GM12892 (cell line): Measurements from ENCODE around the gene DDC.

Source experiments
- POLR2AphosphoS5 ChIP-seq: IDR thresholded peaks from 2 replicates; pipeline ENCODE4 v1.6.1; 2011; ENCODE audit warnings: low read depth, low read length, control low read depth
- TAF1 ChIP-seq: IDR thresholded peaks from 2 replicates; pipeline ENCODE4 v1.6.1; 2011; ENCODE audit warnings: low read depth, mild to moderate bottlenecking, control low read depth, low read length, borderline replicate concordance

DNA sequence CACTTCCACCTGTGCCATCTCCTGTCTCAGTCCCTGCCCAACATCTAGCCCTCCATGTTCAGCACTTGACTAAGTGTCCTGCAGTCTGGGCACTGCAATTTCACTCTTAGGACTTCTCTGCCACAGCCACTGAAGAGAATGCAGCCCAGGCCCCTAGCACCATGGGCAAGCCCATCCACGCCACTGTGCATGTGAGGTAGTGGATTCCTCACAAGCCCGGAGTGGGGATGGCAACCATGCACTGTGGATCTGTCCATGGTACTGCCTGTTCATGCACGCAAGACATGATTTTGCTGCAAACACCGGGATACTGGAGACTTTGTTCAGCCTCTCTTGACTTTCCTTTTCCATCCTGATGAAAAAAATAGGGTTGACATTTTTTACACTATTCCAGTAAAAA lies 12.3 kb downstream of the DDC start:
- no peak for TF ChIP-seq POLR2AphosphoS5
- no peak for TF ChIP-seq TAF1
